Measurements from ENCODE around the gene BGN. TPM values are rescaled to one million over a fixed set of nuclear protein-coding genes. Genes with fewer than 3 reads are reported as not detected.

BGN gene
- total RNA-seq, 1 experiment from 2014 or later, result 0.37 TPM

- no peaks in the 10 kb centered on the region for H3K36me3 ChIP-seq (ENCODE audit: control insufficient read depth in 1 of 2, insufficient read depth in 2 of 2, low read length in 2 of 2)
- H3K27me3 ChIP-seq (ENCODE audit: insufficient read depth, low read length), result no peaks in the 10 kb centered on the region
- no peak overlapping the region for H2AFZ ChIP-seq (ENCODE audit: low read depth, low read length, poor library complexity, severe bottlenecking)
- no peak overlapping the region for H3K9ac ChIP-seq (ENCODE audit: low read length)
- DNase-seq (ENCODE audit: low read depth, low spot score) (no peak), ATAC-seq (no peak)
- no peak overlapping the region for H3K4me2 ChIP-seq (ENCODE audit: low read length)
- peaks cover 0 to 5% of the 10 kb centered on the region in 2 experiments; a peak in 1 of 4 replicates for H3K4me1 ChIP-seq (ENCODE audit: control insufficient read depth in 1 of 2, insufficient read depth in 2 of 2, low read length in 2 of 2)
- RAD21 ChIA-PET (ENCODE audit: low non-redundant PET in 1 of 2, low total read pairs in 2 of 2, uncharacterized antibody in 2 of 2, unreplicated experiment in 2 of 2), result no interaction called here
- H3K27ac ChIP-seq (ENCODE audit: low read depth, low read length), result no peak overlapping the region
- H3K9me2 ChIP-seq (ENCODE audit: insufficient read depth), result no peaks in the 10 kb centered on the region
- CTCF ChIA-PET, result no interaction called here
- H3K4me3 ChIP-seq (replicated peaks in 1 of 2; ENCODE audit: low read depth in 1 of 2, low read length in 2 of 2), result no peak overlapping the region
- H3K9me3 ChIP-seq (ENCODE audit: control insufficient read depth in 1 of 2, insufficient read depth in 1 of 2, low read depth in 1 of 2, low read length in 2 of 2), result no peaks in the 10 kb centered on the region
- no peaks in the 10 kb centered on the region for H4K20me1 ChIP-seq (ENCODE audit: insufficient read depth)
- TF ChIP-seq ELF1 (IDR thresholded peaks at IDR 0.05; ENCODE audit: borderline replicate concordance, low read depth) (no peak), RAD21 (IDR thresholded peaks at IDR 0.05; ENCODE audit: low read depth) (no peak), ZFX (IDR thresholded peaks at IDR 0.05) (no peak), ZBTB33 (IDR thresholded peaks at IDR 0.05; ENCODE audit: extremely low read depth, insufficient replicate concordance, low read length) (no peak), EZH2 (IDR thresholded peaks at IDR 0.05) (no peak), EGR1 (IDR thresholded peaks at IDR 0.05; ENCODE audit: low read depth) (no peak), SRF (IDR thresholded peaks at IDR 0.05; ENCODE audit: low read depth) (no peak), JUND (IDR thresholded peaks at IDR 0.05) (no peak), SP1 (IDR thresholded peaks at IDR 0.05; ENCODE audit: low read depth) (no peak)
- TF ChIP-seq, protein P1, sequence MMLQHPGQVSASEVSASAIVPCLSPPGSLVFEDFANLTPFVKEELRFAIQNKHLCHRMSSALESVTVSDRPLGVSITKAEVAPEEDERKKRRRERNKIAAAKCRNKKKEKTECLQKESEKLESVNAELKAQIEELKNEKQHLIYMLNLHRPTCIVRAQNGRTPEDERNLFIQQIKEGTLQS (IDR thresholded peaks at IDR 0.05), result no peak
- peaks cover 8% of the 10 kb centered on the region for H3K79me2 ChIP-seq (ENCODE audit: insufficient read depth, low read length)
- intact Hi-C loops (cut with micrococcal nuclease), result no loop called here
- POLR2A ChIA-PET, result no interaction called here
- BruUV-seq (replicated peaks), result no TSS peak
Measured at GRCh38 chrX:153474266-153474665, 20.5 kb upstream of the BGN start.

- H3K27me3 ChIP-seq (ENCODE audit: insufficient read depth, low read length), result no peaks in the 10 kb centered on the region
- DNase-seq (ENCODE audit: low read depth, low spot score) (no peak), ATAC-seq (no peak)
- no peaks in the 10 kb centered on the region for H3K9me3 ChIP-seq (ENCODE audit: control insufficient read depth in 1 of 2, insufficient read depth in 1 of 2, low read depth in 1 of 2, low read length in 2 of 2)
- H3K79me2 ChIP-seq (ENCODE audit: insufficient read depth, low read length), result peaks cover 3% of the 10 kb centered on the region
- no peaks in the 10 kb centered on the region for H4K20me1 ChIP-seq (ENCODE audit: insufficient read depth)
- H3K4me1 ChIP-seq (ENCODE audit: control insufficient read depth in 1 of 2, insufficient read depth in 2 of 2, low read length in 2 of 2), result peaks cover 0 to 5% of the 10 kb centered on the region in 2 experiments; a peak in 1 of 4 replicates
- no peak overlapping the region for H3K4me2 ChIP-seq (ENCODE audit: low read length)
- no peak overlapping the region for H3K9ac ChIP-seq (ENCODE audit: low read length)
- H3K9me2 ChIP-seq (ENCODE audit: insufficient read depth), result no peaks in the 10 kb centered on the region
- no peak overlapping the region for H3K27ac ChIP-seq (ENCODE audit: low read depth, low read length)
- H3K4me3 ChIP-seq (replicated peaks in 1 of 2; ENCODE audit: low read depth in 1 of 2, low read length in 2 of 2), result no peak overlapping the region
- ChIA-PET CTCF (no interaction called here), RAD21 (ENCODE audit: low non-redundant PET in 1 of 2, low total read pairs in 2 of 2, uncharacterized antibody in 2 of 2, unreplicated experiment in 2 of 2) (no interaction called here), POLR2A (no interaction called here)
- no TSS peak for BruUV-seq (replicated peaks)
- no peaks in the 10 kb centered on the region for H3K36me3 ChIP-seq (ENCODE audit: control insufficient read depth in 1 of 2, insufficient read depth in 2 of 2, low read length in 2 of 2)
- no peak overlapping the region for H2AFZ ChIP-seq (ENCODE audit: low read depth, low read length, poor library complexity, severe bottlenecking)
- intact Hi-C loops (cut with micrococcal nuclease), result no loop called here
- TF ChIP-seq ZBTB33 (IDR thresholded peaks at IDR 0.05; ENCODE audit: extremely low read depth, insufficient replicate concordance, low read length) (no peak), CTCF (IDR thresholded peaks at IDR 0.05 in 2 of 3, conservative IDR thresholded peaks at IDR 0.05 in 1 of 3; ENCODE audit: borderline replicate concordance in 1 of 3, insufficient read depth in 1 of 3, low read depth in 2 of 3, low read length in 2 of 3) (no peak), ZNF274 (IDR thresholded peaks at IDR 0.05; ENCODE audit: low read depth, low read length) (no peak), EZH2phosphoT487 (IDR thresholded peaks at IDR 0.05; ENCODE audit: borderline replicate concordance) (no peak), YY1 (IDR thresholded peaks at IDR 0.05; ENCODE audit: extremely low read depth, insufficient replicate concordance, low read depth, low read length) (no peak), SRF (IDR thresholded peaks at IDR 0.05; ENCODE audit: low read depth) (no peak)
Measured at GRCh38 chrX:153474718-153475117, 20.1 kb upstream of the BGN start.

All from HCT116 (cell line).